Natural killer cell (primary cell): ENCODE results near the gene HMCN2. TPM values are rescaled to one million over a fixed set of nuclear protein-coding genes. Genes with fewer than 3 reads are reported as not detected.

Experiments used
- ATAC-seq, 3 donors: fragments of 150-1000 bp in 2 of 3; fragments of 200-7000 bp in 1 of 3; cut with Tn5 transposase; 1 replicate in 1 of 3; 2 replicates in 2 of 3; pipeline ENCODE4 v1.10.0; 2021; ENCODE audit warnings: mild to moderate bottlenecking in 2 of 3, moderate library complexity in 2 of 3
- DNase-seq, 2 donors: peaks; one replicate each; pipeline versions ENCODE4 v3.0.0 to v3.0.0-alpha.2; 2013 to 2021; ENCODE audit warnings: mixed read lengths in 1 of 2
- H3K27ac ChIP-seq: one replicate; pipeline ENCODE4 v1.5.1; 2013; ENCODE audit warnings: mild to moderate bottlenecking, low read length
- H3K27me3 ChIP-seq: one replicate; pipeline ENCODE4 v1.6.1; 2013; ENCODE audit warnings: low read length; ENCODE audit not compliant: control insufficient read depth, insufficient read depth
- H3K36me3 ChIP-seq: one replicate; pipeline ENCODE4 v1.6.1; 2013; ENCODE audit warnings: low read length; ENCODE audit not compliant: control insufficient read depth, insufficient read depth
- H3K4me1 ChIP-seq: one replicate; pipeline ENCODE4 v1.6.1; 2013; ENCODE audit warnings: low read length; ENCODE audit not compliant: control insufficient read depth, insufficient read depth
- H3K4me3 ChIP-seq: one replicate; pipeline ENCODE4 v1.5.1; 2013; ENCODE audit warnings: low read length
- H3K9me3 ChIP-seq: one replicate; pipeline ENCODE4 v1.6.1; 2013; ENCODE audit warnings: low read length; ENCODE audit not compliant: control insufficient read depth, insufficient read depth
- H3K27ac Mint-ChIP-seq, 2 donors: one replicate each; pipeline ENCODE4 v1.8.0; 2022; ENCODE audit warnings: mild to moderate bottlenecking in 2 of 2, mixed read lengths in 2 of 2, moderate library complexity in 1 of 2
- H3K27me3 Mint-ChIP-seq, 2 donors: one replicate each; pipeline ENCODE4 v1.8.0; 2022; ENCODE audit warnings: low read depth in 2 of 2, mixed read lengths in 2 of 2
- H3K36me3 Mint-ChIP-seq: one replicate; pipeline ENCODE4 v1.8.0; 2022; ENCODE audit warnings: mixed read lengths
- H3K4me1 Mint-ChIP-seq, 2 donors: one replicate each; pipeline ENCODE4 v1.8.0; 2022; ENCODE audit warnings: mixed read lengths in 2 of 2
- H3K4me3 Mint-ChIP-seq: one replicate; pipeline ENCODE4 v1.8.0; 2022; ENCODE audit warnings: mild to moderate bottlenecking, moderate library complexity, mixed read lengths
- H3K9me3 Mint-ChIP-seq, 2 donors: one replicate each; pipeline ENCODE4 v1.8.0; 2022; ENCODE audit warnings: mixed read lengths in 2 of 2
- CTCF ChIP-seq: fragments of 200-600 bp; IDR thresholded peaks from one replicate; pipeline ENCODE4 v1.8.0; 2022; ENCODE audit warnings: antibody characterized with exemption
- WGBS: methylation state at CpG from one replicate; pipeline ENCODE4 v1.1.7; 2013; ENCODE audit warnings: missing lambda C conversion rate; ENCODE audit not compliant: insufficient coverage; 5-methylcytosine and 5-hydroxymethylcytosine counted together
- intact Hi-C: fragments of 100-400 bp; cut with micrococcal nuclease; formaldehyde crosslinking; loops from one replicate; pipeline ENCODE4 v1.14.2; 2022
- total RNA-seq, 4 donors: library from RNA; stranded (reverse); fragments of 120-200 nt in 1 of 4; gene quantifications; one replicate each; pipeline versions ENCODE4 v1.2.3 to v1.2.4, GENCODE V29; 2013 to 2022

The HMCN2 gene
- total RNA-seq, 3 donors from 2014 or later (not counting 1 experiment from before 2014, with no cell fraction given) = not detected

- Mint-ChIP-seq H3K27me3 (peaks cover 20 to 25% of the 10 kb centered on the region in 2 donors), H3K4me1 (peaks cover 0 to 4% of the 10 kb centered on the region in 2 donors), H3K4me3 (no peak overlapping the region), H3K36me3 (no peaks in the 10 kb centered on the region), H3K9me3 (no peaks in the 10 kb centered on the region), H3K27ac (no peak overlapping the region)
- Histone ChIP-seq H3K27ac (no peak overlapping the region), H3K36me3 (no peaks in the 10 kb centered on the region), H3K4me1 (peaks cover 5% of the 10 kb centered on the region), H3K27me3 (peaks cover 9% of the 10 kb centered on the region), H3K9me3 (peaks cover 9% of the 10 kb centered on the region), H3K4me3 (no peak overlapping the region)
- no peak for DNase-seq
- intact Hi-C loops = no loop called here
- ATAC-seq = no peak
- TF ChIP-seq CTCF = no peak
- WGBS = 96% methylated on average over 22 of the region's 22 CpGs
These were observed 165.4 kb downstream of the HMCN2 start for GRCh38 chr9:130430734-130431535.

GRCh38 chr9:130431536-130432303, 166.2 kb downstream of the HMCN2 start:
- peaks cover 9% of the 10 kb centered on the region for H3K27me3 ChIP-seq
- H3K4me3 Mint-ChIP-seq = no peak overlapping the region
- WGBS = 77% methylated on average over 15 of the region's 17 CpGs

GRCh38 chr9:130432362-130432761, 166.8 kb downstream of the HMCN2 start:
- no peak for TF ChIP-seq CTCF
- no peak overlapping the region for H3K27ac ChIP-seq
- Mint-ChIP-seq H3K27me3 (peaks cover 20 to 25% of the 10 kb centered on the region in 2 donors), H3K27ac (no peak overlapping the region), H3K4me3 (no peak overlapping the region), H3K4me1 (peaks cover 0 to 4% of the 10 kb centered on the region in 2 donors), H3K9me3 (no peaks in the 10 kb centered on the region), H3K36me3 (no peaks in the 10 kb centered on the region)
- ATAC-seq = no peak
- H3K9me3 ChIP-seq = peaks cover 9% of the 10 kb centered on the region
- H3K36me3 ChIP-seq = no peaks in the 10 kb centered on the region
- no peak overlapping the region for H3K4me3 ChIP-seq
- DNase-seq = no peak
- intact Hi-C loops = no loop called here
- WGBS = 41% methylated on average over 11 of the region's 11 CpGs
- H3K27me3 ChIP-seq = peaks cover 9% of the 10 kb centered on the region
- H3K4me1 ChIP-seq = peaks cover 5% of the 10 kb centered on the region

More at GRCh38 chr9:130431536-130432303, 166.2 kb downstream of the HMCN2 start:
- Mint-ChIP-seq H3K27me3 (peaks cover 20 to 25% of the 10 kb centered on the region in 2 donors), H3K36me3 (no peaks in the 10 kb centered on the region), H3K4me1 (peaks cover 0 to 4% of the 10 kb centered on the region in 2 donors), H3K9me3 (no peaks in the 10 kb centered on the region), H3K27ac (no peak overlapping the region)
- intact Hi-C loops = no loop called here
- ATAC-seq = no peak
- Histone ChIP-seq H3K27ac (no peak overlapping the region), H3K36me3 (no peaks in the 10 kb centered on the region), H3K4me3 (no peak overlapping the region), H3K4me1 (peaks cover 5% of the 10 kb centered on the region), H3K9me3 (peaks cover 9% of the 10 kb centered on the region)
- no peak for TF ChIP-seq CTCF
- no peak for DNase-seq
